CD4-positive, alpha-beta T cell (primary cell): ENCODE data around the gene CEP70. TPM values are rescaled to one million over a fixed set of nuclear protein-coding genes. Genes with fewer than 3 reads are reported as not detected.
A peak's percentile ranks its signal among the peaks of the same experiment; 100 is the strongest.

ENCODE experiments used
- ATAC-seq: fragments of 200-7000 bp; cut with Tn5 transposase; one replicate; pipeline ENCODE4 v1.10.0; 2022; ENCODE audit warnings: mild to moderate bottlenecking; ENCODE audit not compliant: poor library complexity
- CTCF ChIA-PET: fragments of 350-600 bp; sonication (Branson Sonifier 250); formaldehyde crosslinking; loops from one replicate; lab custom pipeline; 2021; ENCODE audit warnings: antibody characterized with exemption, inconsistent platforms; lab: Charles Lee
- POLR2A ChIA-PET: fragments of 350-600 bp; sonication (Branson Sonifier 250); formaldehyde crosslinking; loops from one replicate; lab custom pipeline; 2021; ENCODE audit warnings: antibody characterized with exemption, inconsistent platforms; lab: Charles Lee
- DNase-seq, 14 experiments: peaks; one replicate each; pipeline ENCODE4 v3.0.0-alpha.2; 2013 to 2020; ENCODE audit warnings: mixed read lengths in 2 of 14
- H3K27ac ChIP-seq, 2 donors: one replicate each; pipeline versions ENCODE4 v1.5.1 to v1.7.0; 2013; ENCODE audit warnings: low read length in 2 of 2, low read depth in 1 of 2, mild to moderate bottlenecking in 1 of 2
- H3K27me3 ChIP-seq, 2 experiments: 1 replicate in 1 of 2; 2 replicates in 1 of 2; pipeline versions ENCODE4 v1.6.1 to v1.7.0; 2013; ENCODE audit warnings: low read length in 2 of 2, control low read depth in 1 of 2, mild to moderate bottlenecking in 1 of 2, moderate library complexity in 1 of 2; ENCODE audit not compliant: insufficient read depth in 2 of 2, control insufficient read depth in 1 of 2
- H3K36me3 ChIP-seq: one replicate; pipeline ENCODE4 v1.6.1; 2013; ENCODE audit warnings: low read length, control low read depth; ENCODE audit not compliant: insufficient read depth
- H3K4me1 ChIP-seq: one replicate; pipeline ENCODE4 v1.6.1; 2013; ENCODE audit warnings: low read length, control low read depth; ENCODE audit not compliant: insufficient read depth
- H3K4me3 ChIP-seq: one replicate; pipeline ENCODE4 v1.5.1; 2013; ENCODE audit warnings: mild to moderate bottlenecking, low read length, moderate library complexity
- H3K9me3 ChIP-seq, 2 experiments: 1 replicate in 1 of 2; 2 replicates in 1 of 2; pipeline versions ENCODE4 v1.6.1 to v1.7.0; 2013; ENCODE audit warnings: low read length in 2 of 2, mild to moderate bottlenecking in 2 of 2, control low read depth in 1 of 2, moderate library complexity in 1 of 2; ENCODE audit not compliant: control insufficient read depth in 1 of 2, insufficient read depth in 1 of 2
- H3K27ac Mint-ChIP-seq: one replicate; pipeline ENCODE4 v1.8.0; 2020; ENCODE audit warnings: mixed read lengths
- H3K27me3 Mint-ChIP-seq: one replicate; pipeline ENCODE4 v1.8.0; 2021; ENCODE audit warnings: mixed read lengths
- H3K36me3 Mint-ChIP-seq: one replicate; pipeline ENCODE4 v1.8.0; 2021; ENCODE audit warnings: low read depth, mixed read lengths
- H3K4me1 Mint-ChIP-seq: one replicate; pipeline ENCODE4 v1.8.0; 2021; ENCODE audit warnings: low read depth, mixed read lengths
- H3K4me3 Mint-ChIP-seq: one replicate; pipeline ENCODE4 v1.8.0; 2020; ENCODE audit warnings: mild to moderate bottlenecking, mixed read lengths
- H3K9me3 Mint-ChIP-seq: one replicate; pipeline ENCODE4 v1.8.0; 2020; ENCODE audit warnings: mixed read lengths
- intact Hi-C, 2 experiments: fragments of 100-400 bp; cut with DNase I in 1 of 2; cut with micrococcal nuclease in 1 of 2; formaldehyde crosslinking; loops; one replicate each; pipeline versions ENCODE4 v1.15.1 to v1.9.0; 2023 to 2025; cut with DNase I, micrococcal nuclease
- polyA plus RNA-seq, 2 donors: library from polyadenylated mRNA; unstranded; fragments of 120-200 nt; gene quantifications; one replicate each; pipeline ENCODE4 v1.2.1, GENCODE V29; 2013
- total RNA-seq, 174 experiments: library from RNA in 2 of 174; stranded (reverse) in 2 of 174; gene quantifications; one replicate each; pipeline ENCODE4 v1.2.3 and lab custom pipeline; 2021 to 2026
- TF ChIP-seq, protein P1 (sequence below): fragments of 200-600 bp; IDR thresholded peaks from one replicate; pipeline ENCODE4 v1.8.0; 2022; ENCODE audit warnings: antibody characterized with exemption, mild to moderate bottlenecking

Gene CEP70, protein sequence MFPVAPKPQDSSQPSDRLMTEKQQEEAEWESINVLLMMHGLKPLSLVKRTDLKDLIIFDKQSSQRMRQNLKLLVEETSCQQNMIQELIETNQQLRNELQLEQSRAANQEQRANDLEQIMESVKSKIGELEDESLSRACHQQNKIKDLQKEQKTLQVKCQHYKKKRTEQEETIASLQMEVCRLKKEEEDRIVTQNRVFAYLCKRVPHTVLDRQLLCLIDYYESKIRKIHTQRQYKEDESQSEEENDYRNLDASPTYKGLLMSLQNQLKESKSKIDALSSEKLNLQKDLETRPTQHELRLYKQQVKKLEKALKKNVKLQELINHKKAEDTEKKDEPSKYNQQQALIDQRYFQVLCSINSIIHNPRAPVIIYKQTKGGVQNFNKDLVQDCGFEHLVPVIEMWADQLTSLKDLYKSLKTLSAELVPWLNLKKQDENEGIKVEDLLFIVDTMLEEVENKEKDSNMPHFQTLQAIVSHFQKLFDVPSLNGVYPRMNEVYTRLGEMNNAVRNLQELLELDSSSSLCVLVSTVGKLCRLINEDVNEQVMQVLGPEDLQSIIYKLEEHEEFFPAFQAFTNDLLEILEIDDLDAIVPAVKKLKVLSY
- total RNA-seq (10 to 100 TPM; 21.5 to 23.0 TPM), total RNA-seq (lab: John Stamatoyannopoulos, UW) (4.9 to 31.7 (median 18.5) reads per million in 172 experiments)
- 7.0 TPM for polyA plus RNA-seq (2013, experiment 1 of 2)
- polyA plus RNA-seq (2013, experiment 2 of 2) = 7.7 TPM

DNA sequence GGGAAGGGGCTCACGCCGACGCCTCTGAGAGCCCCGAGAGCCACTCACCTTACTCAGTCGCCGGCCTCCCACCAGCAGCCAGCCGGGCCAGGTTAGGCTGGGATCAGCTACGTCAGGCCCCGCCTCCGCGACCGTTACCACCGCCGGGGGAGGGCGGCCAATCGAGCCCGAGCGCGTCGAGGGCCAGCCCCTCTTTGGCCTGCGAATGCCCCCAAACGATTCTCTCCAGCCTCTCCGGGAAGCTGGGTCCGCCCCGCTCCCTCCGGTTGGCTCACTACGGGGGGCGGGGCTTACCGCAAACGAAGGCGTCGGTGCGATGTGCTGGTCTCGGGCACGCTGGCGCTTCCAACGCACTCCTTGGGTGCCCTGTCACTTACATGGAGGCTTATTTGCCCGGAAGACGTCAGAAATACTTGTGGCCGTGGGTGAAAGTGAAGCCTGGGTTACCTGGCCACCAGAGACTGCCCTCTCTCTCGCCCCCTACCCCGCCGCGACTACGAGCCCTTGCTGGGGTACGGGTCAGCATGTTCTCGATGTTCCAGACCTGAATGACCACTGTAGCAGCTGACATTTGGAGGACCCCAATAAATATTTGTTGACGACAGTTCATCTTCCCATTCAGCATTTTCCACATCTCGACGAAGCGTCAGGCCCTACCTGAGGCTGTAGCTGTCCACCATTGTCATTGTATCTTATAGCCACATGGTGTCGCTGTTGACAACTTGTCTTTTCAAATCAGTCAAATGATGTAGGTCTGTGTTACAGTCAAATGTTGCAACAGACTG lies at the start of gene CEP70:
CEP70 (minus strand) TSS at position 111 of the 785 bp plus-strand sequence. CDS start 21,333 bp downstream, outside the sequence.
- H3K4me1 ChIP-seq = peaks cover 21% of the 10 kb centered on the region
- H3K36me3 Mint-ChIP-seq = peaks cover 10% of the 10 kb centered on the region
- no peaks in the 10 kb centered on the region for H3K36me3 ChIP-seq
- peak within 1 kb of the TSS; percentile 94 for H3K4me3 Mint-ChIP-seq
- no peaks in the 10 kb centered on the region for H3K9me3 ChIP-seq
- H3K27ac ChIP-seq = peak within 1 kb of the TSS; percentile 84 to 94
- ChIA-PET CTCF (interaction anchor here (0.6 to 2.6 kb wide), 14 partner anchors 9 to 351 kb away, joined by 3 to 64 read pairs (median 4); partner anchors contain the start of gene FAIM), POLR2A (interaction anchor here (0.6 to 3.3 kb wide), 23 partner anchors 9 to 795 kb away, joined by 3 to 75 read pairs (median 4); partner anchors contain the start of genes ARMC8, COPB2, DBR1 and FAIM)
- DNase-seq (peak; percentile 75 to 96 (median 86)), ATAC-seq (peak; percentile 90)
- intact Hi-C loops = loop anchor here (1.0 to 10.0 kb wide), 11 partner anchors 14 to 1730 kb away; partner anchors contain the start of genes FAIM (in 2 of the 2), MRPS22 (in 2 of the 2), PIK3CB (in 2 of the 2) and ARMC8 (in 1 of the 2)
- TF ChIP-seq, protein P1, sequence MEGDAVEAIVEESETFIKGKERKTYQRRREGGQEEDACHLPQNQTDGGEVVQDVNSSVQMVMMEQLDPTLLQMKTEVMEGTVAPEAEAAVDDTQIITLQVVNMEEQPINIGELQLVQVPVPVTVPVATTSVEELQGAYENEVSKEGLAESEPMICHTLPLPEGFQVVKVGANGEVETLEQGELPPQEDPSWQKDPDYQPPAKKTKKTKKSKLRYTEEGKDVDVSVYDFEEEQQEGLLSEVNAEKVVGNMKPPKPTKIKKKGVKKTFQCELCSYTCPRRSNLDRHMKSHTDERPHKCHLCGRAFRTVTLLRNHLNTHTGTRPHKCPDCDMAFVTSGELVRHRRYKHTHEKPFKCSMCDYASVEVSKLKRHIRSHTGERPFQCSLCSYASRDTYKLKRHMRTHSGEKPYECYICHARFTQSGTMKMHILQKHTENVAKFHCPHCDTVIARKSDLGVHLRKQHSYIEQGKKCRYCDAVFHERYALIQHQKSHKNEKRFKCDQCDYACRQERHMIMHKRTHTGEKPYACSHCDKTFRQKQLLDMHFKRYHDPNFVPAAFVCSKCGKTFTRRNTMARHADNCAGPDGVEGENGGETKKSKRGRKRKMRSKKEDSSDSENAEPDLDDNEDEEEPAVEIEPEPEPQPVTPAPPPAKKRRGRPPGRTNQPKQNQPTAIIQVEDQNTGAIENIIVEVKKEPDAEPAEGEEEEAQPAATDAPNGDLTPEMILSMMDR = peak; percentile 89
- H3K27ac Mint-ChIP-seq = peak within 1 kb of the TSS; percentile 96
- H3K27me3 ChIP-seq = no peaks in the 10 kb centered on the region
- H3K27me3 Mint-ChIP-seq = no peaks in the 10 kb centered on the region
- H3K9me3 Mint-ChIP-seq = no peaks in the 10 kb centered on the region
- H3K4me1 Mint-ChIP-seq = peaks cover 13% of the 10 kb centered on the region
- H3K4me3 ChIP-seq = peak within 1 kb of the TSS; percentile 89

DNA sequence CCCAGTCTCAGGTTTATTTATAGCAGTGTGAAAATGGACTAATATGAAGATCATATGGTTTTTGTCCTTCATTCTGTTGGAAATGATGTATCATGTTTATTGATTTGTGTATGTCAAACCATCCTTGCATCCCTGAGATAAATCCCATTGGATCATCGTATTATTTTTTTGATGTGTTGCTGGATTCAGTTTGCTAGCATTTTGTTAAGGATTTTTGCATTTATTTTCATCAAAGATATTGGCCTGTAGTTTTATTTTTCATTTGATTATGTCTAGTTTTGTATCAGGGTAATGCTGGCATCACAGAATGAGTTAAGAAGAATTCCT lies 48.8 kb upstream of the CEP70 start:
- Histone ChIP-seq H3K9me3 (peaks cover 34 to 52% of the 10 kb centered on the region in 2 experiments), H3K27ac (no peak overlapping the region), H3K4me3 (no peak overlapping the region), H3K4me1 (no peaks in the 10 kb centered on the region), H3K36me3 (no peaks in the 10 kb centered on the region), H3K27me3 (no peaks in the 10 kb centered on the region)
- Mint-ChIP-seq H3K36me3 (peaks cover 49% of the 10 kb centered on the region), H3K4me3 (no peak overlapping the region), H3K27me3 (no peaks in the 10 kb centered on the region), H3K27ac (no peak overlapping the region), H3K9me3 (peaks cover 34% of the 10 kb centered on the region), H3K4me1 (no peaks in the 10 kb centered on the region)
- ChIA-PET CTCF (no interaction called here), POLR2A (no interaction called here)
- ATAC-seq (no peak), DNase-seq (no peak)
- intact Hi-C loops = no loop called here
- TF ChIP-seq, protein P1 = no peak
